H1 (cell line): ENCODE results near the gene BZW1. TPM values are rescaled to one million over a fixed set of nuclear protein-coding genes. Genes with fewer than 3 reads are reported as not detected.

Experiments
- BCL11A ChIP-seq, 2 experiments: IDR thresholded peaks; one replicate each; pipeline ENCODE4 v1.6.1; 2011; ENCODE audit warnings: low read depth in 2 of 2, low read length in 2 of 2, mild to moderate bottlenecking in 2 of 2
- CHD7 ChIP-seq: fragments of 300-600 bp; sonication (generic); IDR thresholded peaks from 2 replicates; pipeline ENCODE4 v1.7.1; 2012; ENCODE audit warnings: low read length, moderate library complexity, mild to moderate bottlenecking, inconsistent platforms; ENCODE audit not compliant: insufficient replicate concordance
- CREB1 ChIP-seq: IDR thresholded peaks from 2 replicates; pipeline ENCODE4 v1.6.1; 2012; ENCODE audit warnings: inconsistent platforms
- EZH2 ChIP-seq: fragments of 200-600 bp; sonication (generic); IDR thresholded peaks from 2 replicates; pipeline ENCODE4 v1.7.1; 2012; ENCODE audit warnings: low read depth, mild to moderate bottlenecking, moderate library complexity, low read length, inconsistent platforms; ENCODE audit not compliant: severe bottlenecking
- NRF1 ChIP-seq: IDR thresholded peaks from 2 replicates; pipeline ENCODE4 v1.6.1; 2011; ENCODE audit warnings: mild to moderate bottlenecking, low read depth, low read length, improper control_type of control experiment
- PHF8 ChIP-seq: fragments of 200-600 bp; sonication (generic); conservative IDR thresholded peaks from 2 replicates; pipeline ENCODE4 v1.7.1; 2012; ENCODE audit warnings: low read depth, mild to moderate bottlenecking, inconsistent platforms, low read length, moderate library complexity
- SUZ12 ChIP-seq: fragments of 200-600 bp; sonication (generic); IDR thresholded peaks from 2 replicates; pipeline ENCODE4 v1.6.1; 2012; ENCODE audit warnings: mild to moderate bottlenecking, inconsistent platforms, low read length, moderate library complexity, mixed read lengths
- TAF1 ChIP-seq: IDR thresholded peaks from 2 replicates; pipeline ENCODE4 v1.6.1; 2011; ENCODE audit warnings: mild to moderate bottlenecking, low read depth, low read length
- polyA plus RNA-seq, 7 experiments: library from polyadenylated mRNA; depleted of rRNA in 3 of 7; stranded (reverse) in 5 of 7; unstranded in 2 of 7; fragments of >200 nt in 5 of 7; fragments of 200-250 nt in 2 of 7; gene quantifications; 1 replicate in 5 of 7; 2 replicates in 1 of 7; 4 replicates in 1 of 7; pipeline versions ENCODE4 v1.2.1 to v1.2.3, GENCODE V29; 2011 to 2013; ENCODE audit warnings: missing spikeins in 2 of 7, mixed read lengths in 2 of 7
- total RNA-seq: library from RNA; stranded (reverse); fragmentation: NEBNext Ultra II Directional; extraction: Animal tissue kit (Norgen Biotek cat#: 25700); gene quantifications from 2 replicates; pipeline ENCODE4 v1.2.1, GENCODE V29; 2021

BZW1 gene
- total and polyA plus RNA-seq, 2 of the 8 experiments (the other 6 are each of a cell fraction or from before 2014, with no cell fraction given) = 152 to 335 TPM

- TF ChIP-seq CHD7 = no peak
- TF ChIP-seq TAF1 = no peak
- TF ChIP-seq EZH2 = no peak
- TF ChIP-seq SUZ12 = no peak
- no peak for TF ChIP-seq PHF8
- no peak for TF ChIP-seq NRF1
- TF ChIP-seq CREB1 = no peak
- TF ChIP-seq BCL11A (IDR thresholded peaks at IDR 0.05; ENCODE audit: low read depth in 2 of 2, low read length in 2 of 2) = no peak
Measured at GRCh38 chr2:200774920-200775319, 36.8 kb upstream of the BZW1 start (continued).
